Stimulated activated CD4-positive, alpha-beta T cell treated with anti-CD3 and anti-CD28 coated beads, TNF-alpha, amount 100 ng/mL, for 48 hours (primary cell): ENCODE measurements around the gene PNPLA7.
"Not testable (repeated sequence)": the region's sequence is repeated elsewhere in the genome, so short reads cannot be mapped to it uniquely, and the experiment has no call there.

Experiments
- DNase-seq, 3 donors: peaks; one replicate each; pipeline ENCODE4 v3.0.0-alpha.2; 2020; ENCODE audit warnings: low read depth in 3 of 3

Gene PNPLA7

GRCh38 chr9:137478962-137479861 lies 71.0 kb downstream of the PNPLA7 start:
- DNase-seq, result no peak

- no peak for DNase-seq
Measured at GRCh38 chr9:137478613-137478961, 71.6 kb downstream of the PNPLA7 start.

- no peak for DNase-seq
Measured at GRCh38 chr9:137477778-137478612, 72.2 kb downstream of the PNPLA7 start.

- DNase-seq, result no peak
Measured at GRCh38 chr9:137476856-137477255, 73.3 kb downstream of the PNPLA7 start.

DNA sequence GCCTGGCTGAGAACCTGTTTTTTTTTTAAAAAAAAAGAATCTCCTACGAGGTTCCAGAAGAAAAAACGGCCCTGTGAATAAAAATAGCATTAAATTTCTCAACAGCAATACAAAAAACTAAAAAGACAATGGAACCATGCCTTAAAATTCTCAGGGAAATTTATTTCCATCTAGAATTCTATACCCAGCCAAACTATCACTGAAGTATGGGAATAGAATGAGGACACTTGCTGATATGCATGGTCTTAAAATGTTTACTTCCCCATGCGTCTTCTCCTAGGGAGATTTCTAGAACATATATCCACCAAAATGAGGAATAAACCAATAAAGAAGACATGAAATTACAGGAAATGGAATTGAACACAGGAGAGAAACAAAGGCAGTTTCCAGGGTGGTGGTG lies 74.5 kb downstream of the PNPLA7 start:
- no peak for DNase-seq

DNA sequence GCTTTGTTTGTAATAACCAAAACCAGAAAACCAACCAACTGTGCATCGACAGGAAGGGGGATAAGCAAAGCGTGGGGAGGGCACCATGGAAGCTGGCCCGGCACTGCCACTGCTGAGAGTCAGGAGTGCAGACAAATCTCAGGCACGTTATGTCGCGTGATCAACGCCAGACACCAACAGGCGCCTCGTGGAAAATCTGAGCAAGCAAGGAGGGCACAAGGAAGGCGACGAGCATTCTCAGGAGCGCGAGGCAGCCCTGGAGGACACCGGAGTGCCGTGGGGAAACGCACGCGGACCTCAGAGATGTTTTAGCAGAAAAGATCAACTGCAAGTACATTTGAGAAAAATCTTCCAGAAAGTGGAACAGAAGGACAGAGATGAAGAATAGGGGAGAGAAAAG lies 75.9 kb downstream of the PNPLA7 start:
- no peak for DNase-seq

DNA sequence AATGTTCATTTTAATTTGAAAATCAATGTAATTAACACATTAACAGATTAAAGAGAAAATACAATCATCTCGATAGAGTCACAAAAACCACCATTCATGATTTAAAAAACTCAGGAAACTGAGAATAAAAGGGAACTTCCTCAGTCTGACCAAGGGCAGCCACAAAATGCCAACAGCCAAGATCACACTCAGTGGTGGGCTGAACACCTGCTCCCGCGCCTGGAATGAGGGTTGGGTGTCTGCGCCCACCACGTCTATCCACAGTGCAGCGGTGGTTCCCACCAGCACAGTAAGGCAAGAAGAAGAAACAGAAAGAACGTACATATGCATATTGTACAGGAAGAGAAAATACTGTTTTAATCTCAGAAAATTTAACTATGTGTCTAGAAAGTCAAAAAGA lies 79.4 kb downstream of the PNPLA7 start:
- DNase-seq, result no peak

DNA sequence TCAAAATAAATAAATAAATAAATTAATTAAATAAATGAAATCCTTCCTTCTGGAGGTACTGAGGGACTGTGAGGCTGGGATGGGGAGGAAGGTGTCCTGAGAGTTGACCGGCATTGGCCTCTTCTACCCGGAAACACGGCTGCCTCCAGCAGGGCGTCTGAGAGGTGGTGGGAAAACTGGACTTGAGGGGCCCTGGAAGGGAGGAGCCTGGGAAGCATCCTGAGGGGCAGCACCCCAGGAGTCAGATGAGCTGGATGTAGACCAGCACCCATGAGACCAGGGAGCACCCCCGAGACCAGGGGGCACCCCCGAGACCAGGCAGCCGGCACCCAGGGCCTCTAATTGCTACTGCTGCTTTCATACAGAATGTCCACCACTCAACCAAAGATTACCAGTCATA lies 82.3 kb downstream of the PNPLA7 start:
- DNase-seq, result no peak

GRCh38 chr9:137467161-137467581 lies 83.0 kb downstream of the PNPLA7 start:
- no peak for DNase-seq

GRCh38 chr9:137466389-137467085 lies 83.7 kb downstream of the PNPLA7 start:
- not testable (repeated sequence) for DNase-seq

DNA sequence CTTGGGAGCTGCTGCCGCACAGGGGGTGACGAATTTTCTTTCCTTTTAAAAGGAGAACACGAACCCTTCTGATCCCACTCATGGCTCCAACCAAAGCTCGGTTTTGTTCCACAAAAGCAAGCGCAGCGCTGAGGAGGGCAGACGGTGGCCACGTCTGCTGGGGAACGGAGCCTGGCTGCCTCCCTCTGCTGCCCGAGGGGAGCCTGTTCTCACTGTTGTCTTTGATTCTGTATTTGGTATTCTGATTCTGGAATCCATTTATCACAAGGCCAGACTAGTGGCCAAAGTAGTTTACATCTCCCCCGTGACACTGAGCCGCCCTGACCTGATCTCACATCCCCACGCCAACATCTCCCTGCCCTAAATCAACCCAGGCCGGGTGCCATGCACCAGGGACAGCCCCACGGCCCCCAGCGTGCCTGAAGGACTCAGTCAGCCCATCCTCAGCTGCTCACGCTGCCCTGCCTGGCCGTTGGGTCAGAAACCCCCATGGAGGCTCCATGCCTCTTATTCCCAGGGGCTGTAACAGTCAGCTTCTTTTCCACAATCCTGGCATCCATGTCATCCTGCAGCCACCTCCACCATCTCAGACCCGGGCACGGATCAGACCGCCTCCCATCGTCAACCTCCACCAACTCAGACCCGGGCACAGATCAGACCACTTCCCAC lies 84.3 kb downstream of the PNPLA7 start:
- DNase-seq, result no peak

DNA sequence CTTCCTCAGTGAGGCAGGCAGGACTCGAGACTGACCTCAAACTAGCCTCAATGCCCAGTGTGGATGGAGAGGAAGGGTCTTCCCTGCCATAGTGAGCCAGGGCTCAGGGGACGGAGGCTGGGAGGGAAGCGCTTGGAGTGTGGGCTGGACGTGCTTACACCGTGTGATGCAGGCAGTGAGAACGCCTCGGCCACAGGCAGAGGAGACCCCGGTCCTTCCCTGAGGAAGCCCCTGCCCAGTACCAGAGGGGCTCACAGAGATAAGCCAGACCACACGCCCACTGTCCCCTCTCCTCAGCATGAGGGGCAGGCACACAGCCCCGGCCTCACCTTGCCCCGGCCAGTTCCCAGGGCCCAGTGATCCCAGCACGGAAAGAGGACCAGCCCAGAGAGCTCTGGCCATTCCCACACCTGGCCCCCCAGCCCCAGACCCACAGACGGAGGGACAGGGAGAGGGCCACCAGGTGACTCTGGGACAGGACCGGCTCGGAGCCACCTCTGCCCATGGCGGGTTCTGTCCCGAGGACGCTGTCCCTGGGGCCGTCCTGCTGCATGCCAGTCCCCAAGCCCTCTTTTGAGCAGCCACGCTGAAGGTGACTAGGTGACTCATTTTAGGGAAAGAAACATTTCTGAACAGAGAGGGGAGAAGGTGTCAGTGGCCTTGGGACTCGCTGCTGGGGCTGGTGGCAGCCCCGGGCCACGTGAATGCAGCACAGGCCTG lies 85.0 kb downstream of the PNPLA7 start:
- no peak for DNase-seq

DNA sequence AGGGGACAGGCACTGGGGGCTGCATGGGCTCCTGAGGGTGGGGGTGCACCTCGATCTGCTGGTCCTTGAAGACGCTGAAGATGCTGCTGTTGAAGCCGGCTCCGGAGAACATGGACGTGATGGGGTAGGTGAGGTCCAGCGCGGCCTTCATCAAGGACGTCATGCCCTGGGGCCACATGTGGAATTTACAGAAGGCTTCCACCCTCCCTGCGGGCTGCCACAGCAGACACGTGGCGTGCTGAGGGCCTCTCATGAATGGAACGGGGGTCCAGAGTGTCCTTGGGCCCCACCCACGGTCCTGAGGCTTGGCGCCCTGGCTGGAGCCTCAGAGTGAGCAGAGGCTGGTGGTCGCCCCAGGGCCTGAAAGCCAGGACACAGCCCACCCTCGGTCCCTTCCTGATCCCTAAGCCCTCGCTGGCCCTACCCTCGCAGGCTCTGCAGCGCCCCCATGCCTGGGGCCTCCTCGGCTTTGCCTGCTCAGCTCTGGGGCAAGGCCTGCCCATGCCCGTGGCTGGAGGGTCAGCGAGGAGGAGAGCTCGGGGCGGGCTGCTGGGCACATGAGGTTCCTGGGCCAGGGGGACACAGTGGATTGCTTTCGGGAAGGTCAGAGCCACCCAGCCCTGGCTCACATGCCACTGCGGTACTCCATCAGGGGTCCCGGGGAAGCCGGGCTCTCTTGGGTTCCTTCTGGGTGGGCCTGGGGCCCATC lies 85.8 kb downstream of the PNPLA7 start:
- DNase-seq, result no peak

- no peak for DNase-seq
Measured at GRCh38 chr9:137463931-137464290, 86.3 kb downstream of the PNPLA7 start.

GRCh38 chr9:137462986-137463930 lies 86.9 kb downstream of the PNPLA7 start:
- no peak for DNase-seq

DNA sequence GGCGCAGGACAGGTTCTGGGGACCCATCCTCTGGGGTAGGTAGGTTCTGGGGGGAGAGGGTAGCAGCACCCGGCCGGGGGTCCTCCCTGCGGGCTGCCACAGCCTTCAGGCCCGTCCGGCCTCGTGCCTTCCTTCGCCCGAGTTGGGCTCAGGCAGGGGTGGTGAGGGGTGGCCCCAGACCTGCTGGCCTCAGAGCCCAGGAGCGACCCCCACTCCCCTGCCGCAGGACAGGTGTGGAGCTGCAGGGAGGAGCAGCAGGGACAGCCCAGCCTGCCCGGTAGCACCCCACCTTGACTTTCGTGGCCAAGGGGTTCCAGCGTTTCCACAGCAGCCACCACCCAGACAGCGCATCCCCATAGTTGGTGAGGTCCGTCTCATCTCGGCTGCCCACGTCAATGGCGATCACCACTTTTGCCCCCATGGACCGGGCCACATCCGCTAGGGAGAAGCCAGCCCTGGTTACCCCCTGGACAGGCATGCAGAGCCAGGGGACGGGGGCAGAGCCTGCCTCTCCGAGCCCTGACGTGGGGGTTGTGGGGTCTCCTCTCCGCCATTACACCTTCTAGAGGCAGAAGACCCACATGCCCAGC lies 87.7 kb downstream of the PNPLA7 start:
- no peak for DNase-seq

GRCh38 chr9:137461663-137462395 lies 88.4 kb downstream of the PNPLA7 start:
- DNase-seq, result peak; percentile 64 to 77 (median 70)

DNA sequence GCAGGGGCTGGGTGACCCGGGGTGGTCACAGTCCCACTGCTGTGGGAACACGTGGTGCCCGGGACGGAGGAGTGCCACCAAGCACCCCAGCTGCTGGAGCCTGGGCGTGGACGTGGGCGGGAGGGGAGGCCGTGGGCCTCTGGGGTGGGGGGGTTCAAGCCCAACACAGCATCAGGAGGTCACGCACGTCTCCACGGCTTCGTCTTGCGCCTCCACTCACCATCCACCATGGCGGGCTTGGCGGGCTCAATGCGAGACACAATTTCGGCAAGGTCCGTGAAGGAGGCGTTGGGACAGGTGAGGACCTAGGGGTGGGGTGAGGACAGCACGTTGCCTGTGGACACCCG lies 88.9 kb downstream of the PNPLA7 start:
- DNase-seq, result no peak
